GM12878 (cell line): Measurements from ENCODE around the gene KLF14.

ENCODE experiments used
- ATF7 ChIP-seq: fragments of 450-650 bp; IDR thresholded peaks from 2 replicates; pipeline ENCODE4 v1.6.1; 2016; ENCODE audit warnings: low read depth, mild to moderate bottlenecking
- BACH1 ChIP-seq: fragments of 450-650 bp; IDR thresholded peaks from 2 replicates; pipeline ENCODE4 v1.6.1; 2017; ENCODE audit warnings: mild to moderate bottlenecking, borderline replicate concordance
- CBFB ChIP-seq: IDR thresholded peaks from 2 replicates; pipeline ENCODE4 v1.6.1; 2016; ENCODE audit warnings: antibody characterized with exemption, low read depth
- EZH2 ChIP-seq: IDR thresholded peaks from 2 replicates; pipeline ENCODE4 v1.6.1; 2012; ENCODE audit warnings: low read depth, mild to moderate bottlenecking, control low read depth, inconsistent platforms, low read length, borderline replicate concordance; ENCODE audit not compliant: control insufficient read depth
- FOXM1 ChIP-seq: IDR thresholded peaks from 2 replicates; pipeline ENCODE4 v1.6.1; 2012; ENCODE audit warnings: low read depth, mild to moderate bottlenecking, inconsistent platforms, low read length, moderate library complexity
- KDM1A ChIP-seq: fragments of 200-600 bp; sonication (generic); IDR thresholded peaks from 2 replicates; pipeline ENCODE4 v1.6.1; 2016; ENCODE audit warnings: borderline replicate concordance
- MXI1 ChIP-seq: fragments of 150-350 bp; IDR thresholded peaks from 2 replicates; pipeline ENCODE4 v1.6.1; 2011; ENCODE audit warnings: low read depth, mild to moderate bottlenecking, inconsistent platforms, low read length, improper control_type of control experiment
- POLR2A ChIP-seq: IDR thresholded peaks from 2 replicates; pipeline ENCODE4 v1.6.1; 2011; ENCODE audit warnings: low read depth, mild to moderate bottlenecking, low read length
- RAD21 ChIP-seq: IDR thresholded peaks from 2 replicates; pipeline ENCODE4 v1.6.1; 2011; ENCODE audit warnings: mild to moderate bottlenecking, low read depth, low read length, moderate library complexity; ENCODE audit not compliant: insufficient read depth
- REST ChIP-seq: IDR thresholded peaks from 2 replicates; pipeline ENCODE4 v1.6.1; 2012; ENCODE audit warnings: mild to moderate bottlenecking, low read depth, low read length
- SRF ChIP-seq, 2 experiments: IDR thresholded peaks; 2 replicates each; pipeline ENCODE4 v1.6.1; 2011; ENCODE audit warnings: low read depth in 2 of 2, low read length in 2 of 2, mild to moderate bottlenecking in 1 of 2, moderate library complexity in 1 of 2
- SUZ12 ChIP-seq: fragments of 200-600 bp; sonication (generic); IDR thresholded peaks from one replicate; pipeline ENCODE4 v1.6.1; 2018; ENCODE audit warnings: antibody characterized with exemption, mild to moderate bottlenecking; ENCODE audit not compliant: unreplicated experiment
- TBL1XR1 ChIP-seq: IDR thresholded peaks from 2 replicates; pipeline ENCODE4 v1.6.1; 2012; ENCODE audit warnings: low read depth, low read length, improper control_type of control experiment

GRCh38 chr7:130701650-130702049 lies 32.4 kb downstream of the KLF14 start:
- TF ChIP-seq RAD21 (no peak), BACH1 (no peak), ATF7 (no peak), SRF (IDR thresholded peaks at IDR 0.05; ENCODE audit: low read depth in 2 of 2, low read length in 2 of 2) (no peak), FOXM1 (no peak), EZH2 (no peak), POLR2A (no peak), CBFB (no peak), MXI1 (no peak), KDM1A (no peak), REST (no peak), TBL1XR1 (no peak), SUZ12 (no peak)
